ENCODE results near the gene TANGO6.

DNA sequence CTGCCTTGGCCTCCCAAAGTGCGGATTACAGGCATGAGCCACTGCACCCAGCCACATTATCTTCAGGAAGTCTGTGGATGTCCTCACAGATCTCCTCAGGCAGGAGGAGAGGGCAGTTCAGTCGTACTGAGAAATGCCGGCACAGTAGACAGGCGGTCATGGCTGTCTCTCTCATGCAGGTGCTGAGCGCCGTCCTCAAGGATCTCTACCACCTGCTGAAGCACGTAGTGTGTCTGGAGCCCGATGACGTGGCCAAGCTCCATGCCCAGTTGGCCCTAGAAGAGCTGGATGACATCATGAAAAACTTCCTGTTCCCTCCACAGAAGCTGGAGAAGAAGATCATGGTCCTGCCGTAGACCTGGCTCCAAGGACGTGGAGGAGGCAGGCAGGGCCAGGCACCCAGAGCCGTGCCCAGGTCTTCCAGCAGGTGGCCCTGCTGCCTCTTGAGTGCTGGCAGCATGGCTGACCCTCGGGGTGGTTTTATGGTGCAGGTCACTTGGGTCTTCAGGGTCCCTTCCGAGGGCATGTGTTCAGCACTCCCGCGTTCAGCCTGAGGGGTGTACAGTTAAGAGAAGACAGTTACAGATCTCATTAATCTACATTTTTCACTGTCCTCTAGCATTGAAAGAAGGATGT lies 240.1 kb downstream of the TANGO6 start:
- TF ChIP-seq, protein P1, sequence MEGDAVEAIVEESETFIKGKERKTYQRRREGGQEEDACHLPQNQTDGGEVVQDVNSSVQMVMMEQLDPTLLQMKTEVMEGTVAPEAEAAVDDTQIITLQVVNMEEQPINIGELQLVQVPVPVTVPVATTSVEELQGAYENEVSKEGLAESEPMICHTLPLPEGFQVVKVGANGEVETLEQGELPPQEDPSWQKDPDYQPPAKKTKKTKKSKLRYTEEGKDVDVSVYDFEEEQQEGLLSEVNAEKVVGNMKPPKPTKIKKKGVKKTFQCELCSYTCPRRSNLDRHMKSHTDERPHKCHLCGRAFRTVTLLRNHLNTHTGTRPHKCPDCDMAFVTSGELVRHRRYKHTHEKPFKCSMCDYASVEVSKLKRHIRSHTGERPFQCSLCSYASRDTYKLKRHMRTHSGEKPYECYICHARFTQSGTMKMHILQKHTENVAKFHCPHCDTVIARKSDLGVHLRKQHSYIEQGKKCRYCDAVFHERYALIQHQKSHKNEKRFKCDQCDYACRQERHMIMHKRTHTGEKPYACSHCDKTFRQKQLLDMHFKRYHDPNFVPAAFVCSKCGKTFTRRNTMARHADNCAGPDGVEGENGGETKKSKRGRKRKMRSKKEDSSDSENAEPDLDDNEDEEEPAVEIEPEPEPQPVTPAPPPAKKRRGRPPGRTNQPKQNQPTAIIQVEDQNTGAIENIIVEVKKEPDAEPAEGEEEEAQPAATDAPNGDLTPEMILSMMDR (IDR thresholded peaks at IDR 0.05): peak in 3 of 6 experiments; percentile 31 to 45 (median 32)
- TF ChIP-seq POLR2A (IDR thresholded peaks at IDR 0.05): no peak
